Lower leg skin (tissue), 3 donors: ENCODE measurements around the gene RASA4.
"Not testable (repeated sequence)": the region's sequence is repeated elsewhere in the genome, so short reads cannot be mapped to it uniquely, and the experiment has no call there.

Experiments used
- POLR2A ChIP-seq, 2 donors: fragments of 450-650 bp; IDR thresholded peaks; one replicate each; pipeline ENCODE4 v1.6.1; 2016 to 2017; ENCODE audit warnings: antibody characterized with exemption in 2 of 2, mild to moderate bottlenecking in 1 of 2, moderate library complexity in 1 of 2
- TF ChIP-seq, protein P1 (sequence below), 3 donors: fragments of 450-650 bp; IDR thresholded peaks; one replicate each; pipeline ENCODE4 v1.5.1; 2016; ENCODE audit warnings: antibody characterized with exemption in 3 of 3, mild to moderate bottlenecking in 3 of 3, moderate library complexity in 2 of 3

DNA sequence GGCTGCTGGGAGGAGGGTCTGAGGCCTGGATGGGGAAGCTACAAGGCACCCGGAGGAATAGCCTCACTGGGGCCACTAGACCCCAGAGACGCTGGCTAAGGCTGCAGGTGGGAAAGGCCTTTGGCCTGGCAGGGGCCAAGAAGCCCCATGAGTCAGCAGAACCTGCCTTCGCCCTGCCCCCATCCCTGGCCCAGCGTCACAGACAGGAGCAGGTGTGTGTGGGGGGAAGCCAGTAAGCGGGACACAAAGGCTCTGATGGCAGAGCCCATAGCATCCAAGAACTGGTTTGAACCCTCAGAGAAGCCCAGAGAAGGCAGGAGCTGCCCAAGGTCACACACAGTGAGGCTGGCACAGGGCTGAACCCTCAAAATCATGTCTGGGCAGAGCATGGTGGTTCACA, 9.7 kb downstream of the RASA4 start:
- TF ChIP-seq, protein P1, sequence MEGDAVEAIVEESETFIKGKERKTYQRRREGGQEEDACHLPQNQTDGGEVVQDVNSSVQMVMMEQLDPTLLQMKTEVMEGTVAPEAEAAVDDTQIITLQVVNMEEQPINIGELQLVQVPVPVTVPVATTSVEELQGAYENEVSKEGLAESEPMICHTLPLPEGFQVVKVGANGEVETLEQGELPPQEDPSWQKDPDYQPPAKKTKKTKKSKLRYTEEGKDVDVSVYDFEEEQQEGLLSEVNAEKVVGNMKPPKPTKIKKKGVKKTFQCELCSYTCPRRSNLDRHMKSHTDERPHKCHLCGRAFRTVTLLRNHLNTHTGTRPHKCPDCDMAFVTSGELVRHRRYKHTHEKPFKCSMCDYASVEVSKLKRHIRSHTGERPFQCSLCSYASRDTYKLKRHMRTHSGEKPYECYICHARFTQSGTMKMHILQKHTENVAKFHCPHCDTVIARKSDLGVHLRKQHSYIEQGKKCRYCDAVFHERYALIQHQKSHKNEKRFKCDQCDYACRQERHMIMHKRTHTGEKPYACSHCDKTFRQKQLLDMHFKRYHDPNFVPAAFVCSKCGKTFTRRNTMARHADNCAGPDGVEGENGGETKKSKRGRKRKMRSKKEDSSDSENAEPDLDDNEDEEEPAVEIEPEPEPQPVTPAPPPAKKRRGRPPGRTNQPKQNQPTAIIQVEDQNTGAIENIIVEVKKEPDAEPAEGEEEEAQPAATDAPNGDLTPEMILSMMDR (IDR thresholded peaks at IDR 0.05) = not testable (repeated sequence)
- not testable (repeated sequence) for TF ChIP-seq POLR2A (IDR thresholded peaks at IDR 0.05)
